H1 (cell line): ENCODE measurements around the gene CHCHD6. TPM values are rescaled to one million over a fixed set of nuclear protein-coding genes. Genes with fewer than 3 reads are reported as not detected.

Experiments
- CTCF ChIA-PET: fragments of 300-600 bp; sonication (Branson Sonifier 250); formaldehyde crosslinking; loops from one replicate; lab custom pipeline; 2021; ENCODE audit not compliant: partially characterized antibody; lab: Charles Lee
- POLR2A ChIA-PET: fragments of 300-600 bp; sonication (Branson Sonifier 250); formaldehyde crosslinking; loops from one replicate; lab custom pipeline; 2021; ENCODE audit warnings: inconsistent platforms; ENCODE audit not compliant: partially characterized antibody; lab: Charles Lee
- DNase-seq, 2 experiments: peaks; one replicate each; pipeline versions ENCODE4 v3.0.0 to v3.0.0-alpha.2; 2010 to 2022; ENCODE audit warnings: low spot score in 2 of 2, low read depth in 1 of 2, mixed read lengths in 1 of 2
- FAIRE-seq: peaks from 2 replicates; lab custom pipeline; 2011; peaks lifted over from hg19 to GRCh38; lab: Jason Lieb, UNC
- H2AFZ ChIP-seq: 2 replicates; pipeline ENCODE4 v1.8.1; 2012; ENCODE audit warnings: low read length, inconsistent platforms
- H2AK5ac ChIP-seq: 2 replicates; pipeline ENCODE4 v1.6.1; 2013; ENCODE audit warnings: low read depth, low read length
- H2BK120ac ChIP-seq: replicated peaks from 2 replicates; pipeline ENCODE3; 2013; ENCODE audit warnings: low read depth, low read length, inconsistent platforms
- H2BK12ac ChIP-seq: 2 replicates; pipeline ENCODE4 v1.6.1; 2013; ENCODE audit warnings: low read depth, low read length
- H2BK15ac ChIP-seq: 2 replicates; pipeline ENCODE4 v1.6.1; 2013; ENCODE audit warnings: low read length
- H2BK20ac ChIP-seq: 2 replicates; pipeline ENCODE4 v1.6.1; 2013; ENCODE audit warnings: low read length
- H2BK5ac ChIP-seq: 2 replicates; pipeline ENCODE4 v1.6.1; 2013; ENCODE audit warnings: low read depth, low read length
- H3K14ac ChIP-seq: 2 replicates; pipeline ENCODE4 v1.6.1; 2013; ENCODE audit warnings: inconsistent platforms; ENCODE audit not compliant: insufficient read length
- H3K18ac ChIP-seq: 2 replicates; pipeline ENCODE4 v1.6.1; 2013; ENCODE audit warnings: low read length; ENCODE audit errors: extremely low read depth
- H3K23ac ChIP-seq: 2 replicates; pipeline ENCODE4 v1.6.1; 2013; ENCODE audit warnings: inconsistent platforms; ENCODE audit not compliant: insufficient read length
- H3K23me2 ChIP-seq: 2 replicates; pipeline ENCODE4 v1.6.1; 2013; ENCODE audit warnings: low read depth, low read length
- H3K27ac ChIP-seq: 2 replicates; pipeline ENCODE4 v1.6.1; 2011; ENCODE audit warnings: low read depth, low read length, inconsistent platforms
- H3K27me3 ChIP-seq, 4 experiments: replicated peaks in 1 of 4; 1 replicate in 1 of 4; 2 replicates in 3 of 4; pipeline versions ENCODE4 v1.6.1 to v1.8.1; 2011 to 2013; ENCODE audit warnings: low read length in 3 of 4, mild to moderate bottlenecking in 3 of 4, inconsistent platforms in 2 of 4, mixed read lengths in 2 of 4, moderate library complexity in 1 of 4; ENCODE audit not compliant: control insufficient read depth in 3 of 4, insufficient read depth in 3 of 4; ENCODE audit errors: extremely low read depth in 1 of 4
- H3K36me3 ChIP-seq, 4 experiments: 2 replicates each; pipeline versions ENCODE4 v1.6.1 to v1.8.1; 2011 to 2013; ENCODE audit warnings: mild to moderate bottlenecking in 4 of 4, low read length in 3 of 4, moderate library complexity in 2 of 4, control low read depth in 1 of 4, inconsistent platforms in 1 of 4; ENCODE audit not compliant: insufficient read depth in 4 of 4, control insufficient read depth in 2 of 4
- H3K4ac ChIP-seq: replicated peaks from 2 replicates; pipeline ENCODE3; 2013; ENCODE audit warnings: low read length, low read depth, mixed read lengths, inconsistent platforms; ENCODE audit not compliant: insufficient read length
- H3K4me1 ChIP-seq, 4 experiments: replicated peaks in 1 of 4; 1 replicate in 1 of 4; 2 replicates in 3 of 4; pipeline versions ENCODE4 v1.6.1 to v1.8.1; 2011 to 2013; ENCODE audit warnings: low read length in 3 of 4, inconsistent platforms in 2 of 4, mixed read lengths in 1 of 4; ENCODE audit not compliant: insufficient read depth in 4 of 4, control insufficient read depth in 3 of 4
- H3K4me2 ChIP-seq, 2 experiments: 2 replicates each; pipeline versions ENCODE4 v1.6.1 to v1.8.1; 2011 to 2013; ENCODE audit warnings: low read depth in 2 of 2, low read length in 2 of 2, control low read depth in 1 of 2, inconsistent platforms in 1 of 2, mild to moderate bottlenecking in 1 of 2; ENCODE audit not compliant: insufficient read depth in 1 of 2
- H3K4me3 ChIP-seq, 4 experiments: fragments of 200-600, 300-600 bp in 1 of 4; sonication (generic), shearing (Covaris generic), sonication (Bioruptor Twin) in 1 of 4; 2 replicates each; pipeline versions ENCODE4 v1.5.1 to v1.8.1; 2011 to 2016; ENCODE audit warnings: low read length in 4 of 4, low read depth in 3 of 4, control low read depth in 2 of 4, inconsistent platforms in 2 of 4, mild to moderate bottlenecking in 2 of 4, mixed read lengths in 1 of 4, moderate library complexity in 1 of 4; ENCODE audit not compliant: insufficient read depth in 2 of 4; ENCODE audit errors: extremely low read depth in 1 of 4
- H3K56ac ChIP-seq: replicated peaks from 2 replicates; pipeline ENCODE3; 2013; ENCODE audit warnings: low read depth, mild to moderate bottlenecking, mixed read lengths, low read length, inconsistent platforms; ENCODE audit not compliant: insufficient read length
- H3K79me1 ChIP-seq: 2 replicates; pipeline ENCODE4 v1.6.1; 2013; ENCODE audit warnings: low read depth, low read length, control low read depth
- H3K79me2 ChIP-seq, 2 experiments: 2 replicates each; pipeline versions ENCODE4 v1.6.1 to v1.8.1; 2012 to 2013; ENCODE audit warnings: low read length in 2 of 2, mild to moderate bottlenecking in 2 of 2, inconsistent platforms in 1 of 2; ENCODE audit not compliant: insufficient read depth in 2 of 2, control insufficient read depth in 1 of 2
- H3K9ac ChIP-seq, 4 experiments: replicated peaks in 1 of 4; 1 replicate in 1 of 4; 2 replicates in 3 of 4; pipeline versions ENCODE4 v1.6.1 to v1.8.1; 2011 to 2013; ENCODE audit warnings: low read depth in 3 of 4, low read length in 3 of 4, control low read depth in 2 of 4, mild to moderate bottlenecking in 2 of 4, moderate library complexity in 2 of 4, inconsistent platforms in 1 of 4; ENCODE audit errors: extremely low read depth in 1 of 4
- H3K9me3 ChIP-seq, 2 experiments: 2 replicates each; pipeline versions ENCODE4 v1.6.1 to v1.8.1; 2012 to 2013; ENCODE audit warnings: mild to moderate bottlenecking in 2 of 2, moderate library complexity in 2 of 2, control low read depth in 1 of 2, inconsistent platforms in 1 of 2, low read depth in 1 of 2, low read length in 1 of 2, mixed read lengths in 1 of 2; ENCODE audit not compliant: insufficient read depth in 2 of 2
- H4K20me1 ChIP-seq, 2 experiments: replicated peaks in 1 of 2; 2 replicates each; pipeline versions ENCODE3 to v1.8.1; 2011 to 2013; ENCODE audit warnings: inconsistent platforms in 2 of 2, low read length in 2 of 2, mild to moderate bottlenecking in 1 of 2; ENCODE audit not compliant: insufficient read depth in 2 of 2, control insufficient read depth in 1 of 2
- H4K5ac ChIP-seq: 2 replicates; pipeline ENCODE4 v1.6.1; 2013; ENCODE audit warnings: low read length, low read depth, mixed read lengths, inconsistent platforms; ENCODE audit not compliant: insufficient read length
- H4K8ac ChIP-seq: 2 replicates; pipeline ENCODE4 v1.8.0; 2013; ENCODE audit warnings: mild to moderate bottlenecking, moderate library complexity, low read length, inconsistent platforms; ENCODE audit not compliant: insufficient read depth; ENCODE audit errors: extremely low read depth
- H4K91ac ChIP-seq: replicated peaks from 2 replicates; pipeline ENCODE3; 2013; ENCODE audit warnings: low read length, mixed read lengths, inconsistent platforms; ENCODE audit not compliant: insufficient read length
- CREB1 ChIP-seq: IDR thresholded peaks from 2 replicates; pipeline ENCODE4 v1.6.1; 2012; ENCODE audit warnings: inconsistent platforms
- JUN ChIP-seq: IDR thresholded peaks from 2 replicates; pipeline ENCODE4 v1.6.1; 2011; ENCODE audit warnings: low read depth, mild to moderate bottlenecking, improper control_type of control experiment, low read length
- TAF1 ChIP-seq: IDR thresholded peaks from 2 replicates; pipeline ENCODE4 v1.6.1; 2011; ENCODE audit warnings: mild to moderate bottlenecking, low read depth, low read length
- TCF12 ChIP-seq: IDR thresholded peaks from 2 replicates; pipeline ENCODE4 v1.6.1; 2011; ENCODE audit warnings: low read depth, mild to moderate bottlenecking, low read length
- WGBS, 2 experiments: shearing (Covaris generic) in 1 of 2; methylation state at CpG; one replicate each; pipeline versions ENCODE4 v1.1.6 to v1.1.7; 2013 to 2015; ENCODE audit warnings: low lambda C conversion rate in 2 of 2, mixed read lengths in 2 of 2, inconsistent platforms in 1 of 2, low coverage in 1 of 2, missing lambda C conversion rate in 1 of 2; ENCODE audit not compliant: insufficient replicate concordance in 2 of 2, insufficient coverage in 1 of 2, insufficient read length in 1 of 2; ENCODE audit errors: extremely low coverage in 1 of 2, missing lambda C conversion rate in 1 of 2; 5-methylcytosine and 5-hydroxymethylcytosine counted together
- polyA plus RNA-seq, 7 experiments: library from polyadenylated mRNA; depleted of rRNA in 3 of 7; stranded (reverse) in 5 of 7; unstranded in 2 of 7; fragments of >200 nt in 5 of 7; fragments of 200-250 nt in 2 of 7; gene quantifications; 1 replicate in 5 of 7; 2 replicates in 1 of 7; 4 replicates in 1 of 7; pipeline versions ENCODE4 v1.2.1 to v1.2.3, GENCODE V29; 2011 to 2013; ENCODE audit warnings: missing spikeins in 2 of 7, mixed read lengths in 2 of 7
- total RNA-seq: library from RNA; stranded (reverse); fragmentation: NEBNext Ultra II Directional; extraction: Animal tissue kit (Norgen Biotek cat#: 25700); gene quantifications from 2 replicates; pipeline ENCODE4 v1.2.1, GENCODE V29; 2021

CHCHD6 gene
- total and polyA plus RNA-seq, 2 of the 8 experiments (the other 6 are each of a cell fraction or from before 2014, with no cell fraction given) = 32.4 to 37.6 TPM

DNA sequence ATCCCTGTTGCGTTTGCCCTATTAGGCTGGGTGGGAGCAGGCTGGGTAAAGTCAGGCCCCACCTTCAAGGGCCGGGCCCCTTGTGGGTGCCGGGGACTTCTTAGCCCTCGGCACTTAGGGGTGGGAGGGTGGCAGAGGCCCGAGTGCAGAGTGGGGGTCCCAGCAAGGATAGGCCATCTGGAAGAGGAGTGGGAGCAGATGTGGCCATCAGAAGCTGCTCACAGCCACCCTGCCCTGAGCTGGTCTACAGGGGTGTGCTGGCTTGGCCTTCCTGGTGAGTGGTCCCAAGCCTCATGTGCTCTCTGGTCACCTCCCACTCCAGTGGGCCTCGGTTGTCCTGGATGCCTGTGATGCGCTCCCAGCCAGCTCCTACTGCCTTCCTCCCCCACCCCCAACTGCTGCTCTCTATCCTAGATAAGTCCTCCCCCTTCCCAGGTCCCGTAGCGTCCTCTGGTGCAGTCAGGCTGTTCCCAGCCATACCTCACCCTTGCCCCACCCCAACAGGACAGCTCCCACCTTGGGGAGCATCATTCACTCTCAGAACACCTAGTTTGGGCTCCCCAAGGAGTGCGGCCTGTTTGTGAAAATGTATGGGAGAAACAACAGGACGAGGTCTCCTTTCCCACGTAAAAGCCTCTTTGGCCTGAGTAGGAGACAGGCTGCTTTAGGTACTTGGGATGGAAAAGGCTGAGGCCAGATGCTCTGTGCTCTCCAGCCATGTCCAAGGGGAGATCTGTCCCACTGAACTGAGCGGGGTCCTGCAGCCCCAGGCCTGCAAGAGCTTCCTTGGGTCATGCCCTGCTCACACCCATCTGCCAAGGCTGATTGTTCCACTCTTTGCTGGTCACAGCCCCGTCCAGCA, 254.0 kb downstream of the CHCHD6 start:
- no peak overlapping the region for H3K4me2 ChIP-seq
- TF ChIP-seq CREB1 (no peak), JUN (no peak), TCF12 (no peak), TAF1 (no peak)

More for the DNA sequence above, 254.0 kb downstream of the CHCHD6 start:
- CTCF ChIA-PET = interaction anchor here (0.7 to 1.3 kb wide), 4 partner anchors 9 to 203 kb away, joined by 3 to 6 read pairs (median 3); no protein-coding TSS in a partner anchor
- Histone ChIP-seq H2BK20ac (no peak overlapping the region), H3K23ac (no peak overlapping the region), H2BK5ac (no peak overlapping the region), H4K20me1 (peaks cover 0 to 2% of the 10 kb centered on the region in 2 experiments), H2BK15ac (no peak overlapping the region), H2BK12ac (no peak overlapping the region), H4K5ac (no peak overlapping the region), H3K9me3 (no peaks in the 10 kb centered on the region), H4K91ac (no peak overlapping the region), H3K36me3 (no peaks in the 10 kb centered on the region), H2AK5ac (no peak overlapping the region), H2BK120ac (no peak overlapping the region), H3K9ac (no peak overlapping the region), H3K27ac (no peak overlapping the region), H3K56ac (no peak overlapping the region), H3K79me1 (no peaks in the 10 kb centered on the region), H3K79me2 (no peaks in the 10 kb centered on the region), H4K8ac (no peak overlapping the region; the same call in 1 of the 2 replicates), H3K4ac (no peak overlapping the region), H3K4me3 (no peak overlapping the region), H3K18ac (no peak overlapping the region; the same call in 1 of the 2 replicates), H2AFZ (no peak overlapping the region), H3K4me1 (peaks cover 0 to 8% (median 7%) of the 10 kb centered on the region in 4 experiments; a peak in 3 of 7 replicates), H3K27me3 (no peaks in the 10 kb centered on the region), H3K14ac (no peak overlapping the region), H3K23me2 (no peaks in the 10 kb centered on the region)
- FAIRE-seq (no peak), DNase-seq (no peak)
- WGBS, 2 experiments = 94% methylated on average over 8 of the region's 14 CpGs; no CpG with 5 or more reads in 1 of the 2 experiments
- POLR2A ChIA-PET = no interaction called here
